HL-60/S4 (cell line): ENCODE results near the gene HRH4.

Experiments used
- in situ Hi-C: fragments of 300-500 bp; cut with MboI; formaldehyde crosslinking; loops from 2 replicates; pipeline ENCODE4 v1.14.3; 2022; ENCODE audit warnings: low sequenced_read_pairs

HRH4 gene

GRCh38 chr18:24462838-24463775, 2.7 kb downstream of the HRH4 start:
- in situ Hi-C loops: no loop called here

GRCh38 chr18:24465486-24465885, 5.0 kb downstream of the HRH4 start:
- in situ Hi-C loops: no loop called here

GRCh38 chr18:24466771-24467170, 6.3 kb downstream of the HRH4 start:
- in situ Hi-C loops: no loop called here

- in situ Hi-C loops: no loop called here
Observed at GRCh38 chr18:24470022-24470618, 9.7 kb downstream of the HRH4 start.

GRCh38 chr18:24470805-24471204, 10.4 kb downstream of the HRH4 start:
- in situ Hi-C loops: no loop called here

GRCh38 chr18:24472591-24472990, 12.2 kb downstream of the HRH4 start:
- in situ Hi-C loops: no loop called here

GRCh38 chr18:24474406-24474805, 14.0 kb downstream of the HRH4 start:
- in situ Hi-C loops: no loop called here

- in situ Hi-C loops: loop anchor here (25.0 kb wide), 1 partner anchor 314 kb away; no protein-coding TSS in a partner anchor
Observed at GRCh38 chr18:24475926-24476589, 15.6 kb downstream of the HRH4 start.

GRCh38 chr18:24479371-24479770, 18.9 kb downstream of the HRH4 start:
- in situ Hi-C loops: loop anchor here (25.0 kb wide), 1 partner anchor 317 kb away; no protein-coding TSS in a partner anchor

GRCh38 chr18:24482821-24483220, 22.4 kb downstream of the HRH4 start:
- in situ Hi-C loops: loop anchor here (10.0 to 25.0 kb wide), 2 partner anchors 118 to 321 kb away; no protein-coding TSS in a partner anchor

- in situ Hi-C loops: loop anchor here (10.0 to 25.0 kb wide), 2 partner anchors 121 to 323 kb away; no protein-coding TSS in a partner anchor
Observed at GRCh38 chr18:24485681-24486080, 25.2 kb downstream of the HRH4 start.

GRCh38 chr18:24486684-24487083, 26.2 kb downstream of the HRH4 start:
- in situ Hi-C loops: loop anchor here (10.0 to 25.0 kb wide), 2 partner anchors 122 to 324 kb away; no protein-coding TSS in a partner anchor

- in situ Hi-C loops: loop anchor here (10.0 to 25.0 kb wide), 2 partner anchors 124 to 327 kb away; no protein-coding TSS in a partner anchor
Observed at GRCh38 chr18:24488824-24489493, 28.5 kb downstream of the HRH4 start.

GRCh38 chr18:24490539-24490938, 30.1 kb downstream of the HRH4 start:
- in situ Hi-C loops: loop anchor here (25.0 kb wide), 1 partner anchor 328 kb away; no protein-coding TSS in a partner anchor

- in situ Hi-C loops: loop anchor here (25.0 kb wide), 1 partner anchor 330 kb away; no protein-coding TSS in a partner anchor
Observed at GRCh38 chr18:24491927-24492834, 31.7 kb downstream of the HRH4 start.

GRCh38 chr18:24494586-24494985, 34.1 kb downstream of the HRH4 start:
- in situ Hi-C loops: loop anchor here (25.0 kb wide), 1 partner anchor 332 kb away; no protein-coding TSS in a partner anchor

GRCh38 chr18:24497031-24497754, 36.8 kb downstream of the HRH4 start:
- in situ Hi-C loops: loop anchor here (25.0 kb wide), 1 partner anchor 335 kb away; no protein-coding TSS in a partner anchor

GRCh38 chr18:24499814-24500213, 39.4 kb downstream of the HRH4 start:
- in situ Hi-C loops: loop anchor here (25.0 kb wide), 1 partner anchor 338 kb away; no protein-coding TSS in a partner anchor
